Naive B cell (primary cell): Measurements from ENCODE around the gene FOXO3. TPM values are rescaled to one million over a fixed set of nuclear protein-coding genes. Genes with fewer than 3 reads are reported as not detected.

ENCODE experiments used
- ATAC-seq, 2 donors: fragments of 150-1000 bp; cut with Tn5 transposase; 2 replicates each; pipeline ENCODE4 v1.10.0; 2021; ENCODE audit warnings: low read depth in 2 of 2, mild to moderate bottlenecking in 2 of 2, moderate library complexity in 2 of 2
- DNase-seq: peaks from one replicate; pipeline ENCODE4 v3.0.0; 2022
- H3K27ac Mint-ChIP-seq, 6 donors: one replicate each; pipeline ENCODE4 v1.8.0; 2020 to 2022; ENCODE audit warnings: mild to moderate bottlenecking in 6 of 6, mixed read lengths in 6 of 6, moderate library complexity in 5 of 6, inconsistent platforms in 2 of 6
- H3K27me3 Mint-ChIP-seq, 3 donors: one replicate each; pipeline ENCODE4 v1.8.0; 2021 to 2022; ENCODE audit warnings: mixed read lengths in 3 of 3, mild to moderate bottlenecking in 1 of 3
- H3K36me3 Mint-ChIP-seq, 2 donors: one replicate each; pipeline ENCODE4 v1.8.0; 2020 to 2022; ENCODE audit warnings: mixed read lengths in 2 of 2, inconsistent platforms in 1 of 2, mild to moderate bottlenecking in 1 of 2
- H3K4me1 Mint-ChIP-seq, 3 donors: one replicate each; pipeline ENCODE4 v1.8.0; 2020 to 2022; ENCODE audit warnings: mixed read lengths in 3 of 3, inconsistent platforms in 1 of 3, mild to moderate bottlenecking in 1 of 3, moderate library complexity in 1 of 3
- H3K4me3 Mint-ChIP-seq, 8 donors: one replicate each; pipeline ENCODE4 v1.8.0; 2020 to 2022; ENCODE audit warnings: mild to moderate bottlenecking in 8 of 8, mixed read lengths in 8 of 8, moderate library complexity in 8 of 8, inconsistent platforms in 2 of 8
- H3K9me3 Mint-ChIP-seq, 7 donors: one replicate each; pipeline ENCODE4 v1.8.0; 2020 to 2022; ENCODE audit warnings: mixed read lengths in 7 of 7, mild to moderate bottlenecking in 5 of 7, inconsistent platforms in 2 of 7, moderate library complexity in 1 of 7
- polyA plus RNA-seq, 6 donors: library from polyadenylated mRNA; unstranded; fragments of 300-500 nt; fragmentation: Illumina TruSeq; gene quantifications; one replicate each; pipeline ENCODE4 v1.2.3, GENCODE V29; 2021; ENCODE audit warnings: low read depth in 6 of 6

The FOXO3 gene
- polyA plus RNA-seq, 6 donors from 2014 or later, result 9.9 to 25.6 (median 13.6) TPM

DNA sequence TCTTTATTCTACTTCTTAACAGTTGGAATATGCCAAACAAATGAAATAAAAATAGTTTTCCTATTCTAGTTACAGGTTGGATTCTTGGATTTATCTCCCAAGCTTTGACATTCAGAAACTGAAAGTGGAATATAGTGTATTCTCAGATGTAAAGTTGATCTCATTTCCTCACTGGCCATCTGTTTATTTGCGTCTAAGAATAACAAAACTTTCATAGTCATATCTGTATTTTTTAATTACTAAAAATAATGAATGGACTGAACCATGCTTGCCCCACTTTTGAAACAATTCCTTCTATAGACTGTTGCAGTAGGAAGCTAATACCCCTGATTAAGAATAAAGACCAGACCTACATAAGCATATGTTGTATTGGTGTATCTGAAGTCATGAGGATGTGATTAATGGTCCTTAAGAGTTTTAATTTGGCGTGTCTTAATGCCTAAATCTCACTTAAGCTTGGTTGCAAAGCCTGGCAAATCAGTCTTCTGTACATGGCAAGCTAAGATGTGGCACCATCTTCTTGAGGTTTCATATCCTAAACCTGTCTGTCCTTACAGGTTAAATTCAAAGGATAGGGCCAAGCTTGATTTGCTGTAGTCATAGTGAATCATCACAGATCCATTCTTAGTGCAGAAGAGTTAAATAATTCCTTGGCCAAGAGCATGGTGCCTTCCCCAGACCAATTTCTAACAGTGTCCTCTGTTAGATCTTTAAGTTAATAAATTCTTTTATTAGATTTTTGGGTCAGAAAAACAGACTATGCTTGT lies 58.9 kb downstream of the FOXO3 start:
- Mint-ChIP-seq H3K9me3 (no peaks in the 10 kb centered on the region), H3K4me3 (no peak overlapping the region), H3K27ac (no peak overlapping the region), H3K27me3 (no peaks in the 10 kb centered on the region), H3K4me1 (peaks cover 28 to 51% (median 48%) of the 10 kb centered on the region in 3 donors), H3K36me3 (no peaks in the 10 kb centered on the region)
- ATAC-seq (no peak), DNase-seq (no peak)

- no peaks in the 10 kb centered on the region for H3K27me3 Mint-ChIP-seq
- H3K4me1 Mint-ChIP-seq, result peaks cover 26 to 50% (median 41%) of the 10 kb centered on the region in 3 donors
Measured at GRCh38 chr6:108621117-108621516, 60.4 kb downstream of the FOXO3 start.

GRCh38 chr6:108622641-108623298 lies 62.1 kb downstream of the FOXO3 start:
- Mint-ChIP-seq H3K27me3 (no peaks in the 10 kb centered on the region), H3K36me3 (no peaks in the 10 kb centered on the region), H3K4me1 (peaks cover 35 to 61% (median 43%) of the 10 kb centered on the region in 3 donors), H3K27ac (peak overlapping the region in 1 of 6 donors; percentile 80), H3K4me3 (no peak overlapping the region), H3K9me3 (no peaks in the 10 kb centered on the region)
- ATAC-seq (no peak), DNase-seq (no peak)

More at GRCh38 chr6:108621117-108621516, 60.4 kb downstream of the FOXO3 start:
- ATAC-seq (no peak), DNase-seq (no peak)
- H3K27ac Mint-ChIP-seq, result no peak overlapping the region
- H3K4me3 Mint-ChIP-seq, result no peak overlapping the region
- H3K9me3 Mint-ChIP-seq, result no peaks in the 10 kb centered on the region
- H3K36me3 Mint-ChIP-seq, result no peaks in the 10 kb centered on the region

DNA sequence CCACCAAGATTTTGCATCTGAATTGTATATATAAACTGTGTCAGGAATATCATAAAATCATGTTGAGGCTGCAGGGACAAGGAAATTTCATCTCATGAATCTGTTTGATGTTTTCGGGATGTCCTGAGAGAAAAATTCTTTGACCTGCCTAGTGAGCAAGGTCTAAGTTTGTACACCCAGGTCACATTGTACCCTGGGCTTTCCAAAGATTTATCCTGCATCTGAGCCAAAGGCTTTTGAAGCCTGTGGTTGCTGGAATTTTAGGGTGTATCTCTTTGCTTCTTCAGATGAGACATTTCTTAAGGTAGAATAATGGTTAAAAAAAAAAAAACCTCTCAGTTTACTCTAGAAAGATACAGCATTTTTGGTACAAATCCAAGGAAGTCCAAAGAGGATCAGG lies 63.3 kb downstream of the FOXO3 start:
- Mint-ChIP-seq H3K9me3 (no peaks in the 10 kb centered on the region), H3K27me3 (no peaks in the 10 kb centered on the region), H3K27ac (no peak overlapping the region), H3K4me1 (peaks cover 33 to 55% (median 37%) of the 10 kb centered on the region in 3 donors), H3K36me3 (no peaks in the 10 kb centered on the region), H3K4me3 (no peak overlapping the region)
- ATAC-seq, result no peak
- DNase-seq, result no peak

- Mint-ChIP-seq H3K9me3 (no peaks in the 10 kb centered on the region), H3K27me3 (no peaks in the 10 kb centered on the region), H3K27ac (no peak overlapping the region), H3K36me3 (no peaks in the 10 kb centered on the region), H3K4me3 (no peak overlapping the region), H3K4me1 (peaks cover 39 to 54% (median 41%) of the 10 kb centered on the region in 3 donors)
- no peak for DNase-seq
- no peak for ATAC-seq
Measured at GRCh38 chr6:108625581-108625980, 64.9 kb downstream of the FOXO3 start.

DNA sequence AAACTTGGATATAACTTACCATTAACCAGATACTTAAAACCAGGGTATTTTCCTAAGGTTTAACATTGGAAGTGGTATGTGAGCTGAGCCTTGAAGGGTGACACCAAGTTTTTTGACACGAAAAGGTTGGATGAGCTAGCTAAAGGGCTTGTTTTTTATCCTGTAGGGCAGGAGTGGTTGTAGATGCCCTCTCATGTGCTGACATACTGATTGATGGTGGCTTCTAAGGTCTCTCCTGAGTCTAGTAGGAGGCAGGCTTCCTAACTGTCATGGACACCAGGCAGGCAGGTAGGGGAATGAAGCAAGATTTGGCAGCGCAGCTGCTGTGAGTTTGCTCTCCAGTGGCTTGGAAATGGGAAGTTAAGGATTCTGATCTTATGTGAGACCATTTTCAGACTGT lies 66.1 kb downstream of the FOXO3 start:
- H3K27me3 Mint-ChIP-seq, result no peaks in the 10 kb centered on the region
- ATAC-seq, result no peak
- H3K4me1 Mint-ChIP-seq, result peaks cover 34 to 51% (median 39%) of the 10 kb centered on the region in 3 donors
- H3K36me3 Mint-ChIP-seq, result no peaks in the 10 kb centered on the region
- H3K27ac Mint-ChIP-seq, result no peak overlapping the region
- no peaks in the 10 kb centered on the region for H3K9me3 Mint-ChIP-seq
- no peak overlapping the region for H3K4me3 Mint-ChIP-seq
- no peak for DNase-seq

GRCh38 chr6:108627692-108628550 lies 67.2 kb downstream of the FOXO3 start:
- Mint-ChIP-seq H3K9me3 (no peaks in the 10 kb centered on the region), H3K27ac (no peak overlapping the region), H3K27me3 (no peaks in the 10 kb centered on the region), H3K36me3 (no peaks in the 10 kb centered on the region), H3K4me1 (peaks cover 29 to 40% (median 36%) of the 10 kb centered on the region in 3 donors), H3K4me3 (no peak overlapping the region)
- ATAC-seq (no peak), DNase-seq (no peak)

DNA sequence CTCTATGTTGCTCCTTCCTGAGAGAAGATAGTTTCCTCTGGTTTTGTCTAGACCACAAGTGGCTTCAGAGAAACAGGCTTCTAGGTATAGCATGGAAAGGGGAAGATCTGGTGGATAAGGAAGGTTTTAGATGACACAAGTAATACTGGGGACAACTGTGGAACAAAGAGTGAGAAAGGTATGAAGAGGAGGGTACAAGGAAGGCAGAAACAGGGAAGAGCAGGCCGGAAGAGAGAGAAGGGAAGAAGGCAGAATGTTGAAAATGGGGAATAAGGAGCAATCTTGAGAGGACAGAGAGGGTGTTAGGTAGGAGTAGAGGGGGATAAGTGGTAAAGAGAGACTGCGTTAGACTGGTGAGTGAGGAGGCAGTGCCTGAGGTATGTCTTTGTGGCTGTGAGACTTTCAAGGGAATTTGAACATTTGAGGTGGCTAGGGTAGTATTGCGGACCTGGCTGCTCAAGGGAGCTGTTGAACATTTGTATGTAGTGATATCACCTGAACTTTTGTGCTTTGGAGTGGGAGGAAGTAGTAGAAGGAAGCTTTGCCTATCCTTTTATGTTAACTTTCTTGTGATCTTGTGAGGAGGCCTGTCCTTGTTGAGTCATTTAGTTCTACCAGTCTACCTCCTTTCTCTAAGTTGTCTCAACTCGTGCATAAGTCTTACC lies 69.5 kb downstream of the FOXO3 start:
- Mint-ChIP-seq H3K36me3 (no peaks in the 10 kb centered on the region), H3K27ac (no peak overlapping the region), H3K4me3 (no peak overlapping the region), H3K27me3 (no peaks in the 10 kb centered on the region), H3K9me3 (no peaks in the 10 kb centered on the region), H3K4me1 (peaks cover 26 to 46% (median 34%) of the 10 kb centered on the region in 3 donors)
- no peak for DNase-seq
- no peak for ATAC-seq

GRCh38 chr6:108632441-108632840 lies 71.7 kb downstream of the FOXO3 start:
- no peaks in the 10 kb centered on the region for H3K9me3 Mint-ChIP-seq
- H3K36me3 Mint-ChIP-seq, result no peaks in the 10 kb centered on the region
- no peak overlapping the region for H3K27ac Mint-ChIP-seq
- H3K4me1 Mint-ChIP-seq, result peaks cover 33 to 51% (median 34%) of the 10 kb centered on the region in 3 donors
- H3K27me3 Mint-ChIP-seq, result no peaks in the 10 kb centered on the region
- no peak for ATAC-seq
- DNase-seq, result no peak
- no peak overlapping the region for H3K4me3 Mint-ChIP-seq

GRCh38 chr6:108633436-108633835 lies 72.7 kb downstream of the FOXO3 start:
- no peak for DNase-seq
- no peak for ATAC-seq
- Mint-ChIP-seq H3K27me3 (no peaks in the 10 kb centered on the region), H3K4me3 (no peak overlapping the region), H3K36me3 (no peaks in the 10 kb centered on the region), H3K9me3 (no peaks in the 10 kb centered on the region), H3K27ac (no peak overlapping the region), H3K4me1 (peaks cover 23 to 51% (median 27%) of the 10 kb centered on the region in 3 donors)

GRCh38 chr6:108635505-108636226 lies 74.9 kb downstream of the FOXO3 start:
- H3K4me1 Mint-ChIP-seq, result peaks cover 21 to 44% (median 30%) of the 10 kb centered on the region in 3 donors
- peak overlapping the region in 2 of 6 donors; percentile 11 to 36 for H3K27ac Mint-ChIP-seq
- H3K36me3 Mint-ChIP-seq, result no peaks in the 10 kb centered on the region
- H3K27me3 Mint-ChIP-seq, result no peaks in the 10 kb centered on the region
- H3K4me3 Mint-ChIP-seq, result no peak overlapping the region
- ATAC-seq, result peak; percentile 78 to 85
- no peak for DNase-seq
- H3K9me3 Mint-ChIP-seq, result no peaks in the 10 kb centered on the region

- H3K36me3 Mint-ChIP-seq, result no peaks in the 10 kb centered on the region
- H3K27ac Mint-ChIP-seq, result no peak overlapping the region
- no peak overlapping the region for H3K4me3 Mint-ChIP-seq
- ATAC-seq (no peak), DNase-seq (no peak)
- no peaks in the 10 kb centered on the region for H3K9me3 Mint-ChIP-seq
- no peaks in the 10 kb centered on the region for H3K27me3 Mint-ChIP-seq
- H3K4me1 Mint-ChIP-seq, result peaks cover 21 to 33% (median 26%) of the 10 kb centered on the region in 3 donors
Measured at GRCh38 chr6:108637963-108638362, 77.2 kb downstream of the FOXO3 start.
